BE2C (cell line): ENCODE measurements around the gene SLC22A23.

Experiments
- DNase-seq: peaks from one replicate; pipeline ENCODE4 v3.0.0-alpha.2; 2020
- H3K27me3 ChIP-seq: fragments of 250-450 bp; sonication (Bioruptor Pico); 2 replicates; pipeline ENCODE4 v1.5.1; 2020; ENCODE audit warnings: mild to moderate bottlenecking
- H3K36me3 ChIP-seq: fragments of 250-450 bp; sonication (Bioruptor Pico); 2 replicates; pipeline ENCODE4 v1.5.1; 2020; ENCODE audit warnings: mild to moderate bottlenecking
- H3K4me1 ChIP-seq: fragments of 250-450 bp; sonication (Bioruptor Pico); 2 replicates; pipeline ENCODE4 v1.5.1; 2020
- H3K4me3 ChIP-seq: 2 replicates; pipeline ENCODE4 v1.5.1; 2011; ENCODE audit warnings: low read depth, low read length
- H3K9me3 ChIP-seq: fragments of 250-450 bp; sonication (Bioruptor Pico); 2 replicates; pipeline ENCODE4 v1.5.1; 2020
- CTCF ChIP-seq: IDR thresholded peaks from 2 replicates; pipeline ENCODE4 v1.5.1; 2012; ENCODE audit warnings: mild to moderate bottlenecking, low read depth, low read length

Gene SLC22A23

DNA sequence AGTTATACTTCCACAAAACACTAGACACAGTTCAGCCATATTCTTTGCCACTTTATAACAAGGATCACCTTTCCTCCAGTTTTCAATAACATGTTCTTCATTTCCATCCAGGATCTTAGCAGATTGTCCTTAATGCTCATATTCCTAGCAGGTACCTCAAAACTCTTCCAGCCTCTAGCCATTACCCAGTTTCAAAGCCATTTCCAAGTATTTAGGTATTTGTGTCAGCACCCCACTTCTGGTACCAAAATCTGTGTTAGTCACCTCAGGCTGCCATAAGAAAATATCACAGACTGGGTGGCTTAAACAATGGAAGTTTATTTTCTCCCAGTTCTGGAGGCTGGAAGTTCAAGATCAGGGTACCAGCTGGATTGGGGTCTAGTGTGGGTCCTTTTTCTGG lies 23.2 kb upstream of the SLC22A23 start:
- Histone ChIP-seq H3K4me3 (no peak overlapping the region), H3K36me3 (no peaks in the 10 kb centered on the region), H3K4me1 (no peaks in the 10 kb centered on the region), H3K27me3 (peaks cover 13% of the 10 kb centered on the region), H3K9me3 (no peaks in the 10 kb centered on the region; the same call in none of the 2 replicates)
- DNase-seq: no peak
- no peak for TF ChIP-seq CTCF

DNA sequence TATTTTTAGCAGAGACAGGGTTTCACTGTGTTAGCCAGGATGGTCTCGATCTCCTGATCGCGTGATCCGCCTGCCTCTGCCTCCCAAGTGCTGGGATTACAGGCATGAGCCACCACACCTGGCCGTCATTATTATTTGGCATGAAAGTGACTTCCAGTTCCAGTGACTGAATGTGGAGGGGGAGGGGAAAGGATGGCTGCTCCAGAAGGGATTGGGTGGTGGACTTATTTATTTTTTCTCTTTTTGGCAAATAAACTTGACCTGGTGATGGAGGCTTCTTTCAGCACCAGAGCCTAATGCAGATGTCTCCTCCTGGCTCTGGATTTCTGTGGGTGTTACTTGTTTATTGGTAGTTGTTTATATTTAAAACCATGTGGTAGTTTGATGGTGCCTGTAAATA lies 16.9 kb upstream of the SLC22A23 start:
- Histone ChIP-seq H3K27me3 (no peaks in the 10 kb centered on the region), H3K36me3 (no peaks in the 10 kb centered on the region), H3K4me1 (no peaks in the 10 kb centered on the region), H3K4me3 (no peak overlapping the region), H3K9me3 (no peaks in the 10 kb centered on the region)
- no peak for TF ChIP-seq CTCF
- DNase-seq: no peak

DNA sequence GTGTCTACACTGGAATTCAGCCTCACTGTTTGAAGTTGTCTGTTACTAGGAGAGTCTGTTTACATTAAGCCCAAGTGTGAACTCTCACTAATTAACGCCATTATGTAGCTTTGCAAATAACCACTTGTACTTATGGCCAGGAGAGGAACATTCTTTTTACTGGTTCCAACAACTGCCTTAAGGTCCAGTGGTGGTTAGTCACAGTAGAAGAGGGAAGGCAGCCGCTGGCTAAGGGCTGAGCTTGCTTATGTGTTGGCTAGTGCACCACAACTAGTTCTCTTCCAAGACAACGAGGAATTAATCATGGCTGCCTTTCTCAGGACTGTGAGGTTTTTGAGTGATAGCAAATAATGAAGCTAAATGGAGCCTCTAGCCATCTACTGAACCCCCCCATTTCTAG lies 14.9 kb upstream of the SLC22A23 start:
- Histone ChIP-seq H3K27me3 (no peaks in the 10 kb centered on the region), H3K9me3 (no peaks in the 10 kb centered on the region), H3K36me3 (no peaks in the 10 kb centered on the region), H3K4me1 (no peaks in the 10 kb centered on the region), H3K4me3 (no peak overlapping the region)
- TF ChIP-seq CTCF: no peak
- no peak for DNase-seq

GRCh38 chr6:3471286-3471685 lies 14.4 kb upstream of the SLC22A23 start:
- no peaks in the 10 kb centered on the region for H3K4me1 ChIP-seq
- H3K9me3 ChIP-seq: no peaks in the 10 kb centered on the region
- H3K36me3 ChIP-seq: no peaks in the 10 kb centered on the region
- H3K27me3 ChIP-seq: no peaks in the 10 kb centered on the region
- no peak overlapping the region for H3K4me3 ChIP-seq
- TF ChIP-seq CTCF: no peak
- no peak for DNase-seq

- no peaks in the 10 kb centered on the region for H3K4me1 ChIP-seq
- DNase-seq: no peak
Observed at GRCh38 chr6:3468585-3468984, 11.7 kb upstream of the SLC22A23 start.

DNA sequence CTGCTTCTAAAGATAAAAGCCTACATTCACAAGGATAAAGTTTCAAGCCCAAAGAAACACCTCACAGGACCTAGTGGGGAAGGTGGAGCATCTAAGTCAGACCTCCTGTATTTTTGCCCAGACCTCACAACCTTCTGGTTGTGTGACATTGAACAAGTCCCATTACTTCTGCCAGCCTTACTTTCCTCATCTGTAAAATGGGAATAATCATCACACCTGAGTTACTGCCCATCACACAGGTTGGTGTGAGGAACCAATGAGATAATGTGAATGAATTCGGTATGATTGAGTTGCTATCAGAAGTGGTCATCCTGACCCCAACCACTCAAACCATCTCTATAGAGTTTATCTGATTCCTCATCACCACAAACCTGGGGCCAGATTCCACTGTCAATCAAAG lies 11.1 kb upstream of the SLC22A23 start:
- Histone ChIP-seq H3K36me3 (no peaks in the 10 kb centered on the region), H3K9me3 (no peaks in the 10 kb centered on the region), H3K4me1 (no peaks in the 10 kb centered on the region), H3K4me3 (no peak overlapping the region), H3K27me3 (no peaks in the 10 kb centered on the region)
- no peak for DNase-seq
- TF ChIP-seq CTCF: no peak

More at GRCh38 chr6:3468585-3468984, 11.7 kb upstream of the SLC22A23 start:
- Histone ChIP-seq H3K36me3 (no peaks in the 10 kb centered on the region), H3K27me3 (no peaks in the 10 kb centered on the region), H3K4me3 (no peak overlapping the region), H3K9me3 (no peaks in the 10 kb centered on the region)
- TF ChIP-seq CTCF: no peak
